GM12878 (cell line): ENCODE results near the gene ATP5PO. TPM values are rescaled to one million over a fixed set of nuclear protein-coding genes. Genes with fewer than 3 reads are reported as not detected.
A peak's percentile ranks its signal among the peaks of the same experiment; 100 is the strongest.

Experiments
- BHLHE40 ChIP-seq, 2 experiments: fragments of 450-650 bp in 1 of 2; IDR thresholded peaks; 2 replicates each; pipeline ENCODE4 v1.6.1; 2011 to 2017; ENCODE audit warnings: low read depth in 2 of 2, borderline replicate concordance in 1 of 2, improper control_type of control experiment in 1 of 2, low read length in 1 of 2, mild to moderate bottlenecking in 1 of 2
- BMI1 ChIP-seq: fragments of 450-650 bp; IDR thresholded peaks from 2 replicates; pipeline ENCODE4 v1.6.1; 2016; ENCODE audit warnings: mild to moderate bottlenecking, moderate library complexity, borderline replicate concordance
- E4F1 ChIP-seq: fragments of 450-650 bp; IDR thresholded peaks from 2 replicates; pipeline ENCODE4 v1.6.1; 2018; ENCODE audit warnings: borderline replicate concordance, mild to moderate bottlenecking; ENCODE audit not compliant: partially characterized antibody
- ELK1 ChIP-seq: IDR thresholded peaks from 2 replicates; pipeline ENCODE4 v1.6.1; 2012; ENCODE audit warnings: low read depth, low read length, improper control_type of control experiment
- ETV6 ChIP-seq, 2 experiments: fragments of 450-650 bp in 1 of 2; IDR thresholded peaks in 1 of 2; conservative IDR thresholded peaks in 1 of 2; 2 replicates each; pipeline ENCODE4 v1.6.1; 2014; ENCODE audit warnings: antibody characterized with exemption in 1 of 2, borderline replicate concordance in 1 of 2, low read depth in 1 of 2, mild to moderate bottlenecking in 1 of 2, moderate library complexity in 1 of 2
- FOXK2 ChIP-seq: fragments of 450-650 bp; IDR thresholded peaks from 2 replicates; pipeline ENCODE4 v1.6.1; 2017; ENCODE audit warnings: mild to moderate bottlenecking, moderate library complexity
- KDM1A ChIP-seq: fragments of 200-600 bp; sonication (generic); IDR thresholded peaks from 2 replicates; pipeline ENCODE4 v1.6.1; 2016; ENCODE audit warnings: borderline replicate concordance
- LARP7 ChIP-seq: fragments of 450-650 bp; IDR thresholded peaks from 2 replicates; pipeline ENCODE4 v1.6.1; 2017; ENCODE audit warnings: mild to moderate bottlenecking
- POU2F2 ChIP-seq: IDR thresholded peaks from 3 replicates; pipeline ENCODE4 v1.6.1; 2011; ENCODE audit warnings: low read depth, mild to moderate bottlenecking, low read length, borderline replicate concordance
- RCOR1 ChIP-seq: conservative IDR thresholded peaks from 2 replicates; pipeline ENCODE4 v1.6.1; 2012; ENCODE audit warnings: low read depth, low read length, improper control_type of control experiment
- RELA ChIP-seq: fragments of 450-650 bp; IDR thresholded peaks from 2 replicates; pipeline ENCODE4 v1.8.0; 2014; ENCODE audit warnings: borderline replicate concordance; ENCODE audit not compliant: partially characterized antibody
- RUNX3 ChIP-seq: IDR thresholded peaks from 2 replicates; pipeline ENCODE4 v1.6.1; 2012; ENCODE audit warnings: low read length, inconsistent platforms
- SMAD5 ChIP-seq: IDR thresholded peaks from 2 replicates; pipeline ENCODE4 v1.6.1; 2016; ENCODE audit warnings: antibody characterized with exemption, low read depth
- SPI1 ChIP-seq: IDR thresholded peaks from 2 replicates; pipeline ENCODE4 v1.6.1; 2011; ENCODE audit warnings: low read depth, mild to moderate bottlenecking, low read length, moderate library complexity, borderline replicate concordance; ENCODE audit not compliant: insufficient read depth
- SUPT20H ChIP-seq: IDR thresholded peaks from 2 replicates; pipeline ENCODE4 v1.6.1; 2011; ENCODE audit warnings: low read depth, mild to moderate bottlenecking, low read length, moderate library complexity, borderline replicate concordance; ENCODE audit not compliant: control insufficient read depth
- TAF1 ChIP-seq: IDR thresholded peaks from 2 replicates; pipeline ENCODE4 v1.6.1; 2011; ENCODE audit warnings: mild to moderate bottlenecking, low read depth, low read length, borderline replicate concordance
- TARDBP ChIP-seq: IDR thresholded peaks from 2 replicates; pipeline ENCODE4 v1.6.1; 2016; ENCODE audit warnings: borderline replicate concordance
- TBL1XR1 ChIP-seq: IDR thresholded peaks from 2 replicates; pipeline ENCODE4 v1.6.1; 2012; ENCODE audit warnings: low read depth, low read length, improper control_type of control experiment
- YBX1 ChIP-seq: fragments of 450-650 bp; IDR thresholded peaks from 2 replicates; pipeline ENCODE4 v1.6.1; 2016; ENCODE audit warnings: antibody characterized with exemption
- ZNF217 ChIP-seq: fragments of 450-650 bp; IDR thresholded peaks from 2 replicates; pipeline ENCODE4 v1.6.1; 2017; ENCODE audit warnings: antibody characterized with exemption, mild to moderate bottlenecking
- polyA plus RNA-seq, 11 experiments: library from polyadenylated mRNA; depleted of rRNA in 4 of 11; unstranded in 6 of 11; stranded (reverse) in 5 of 11; fragments of >200 nt; fragmentation: Nextera tagmentation in 4 of 11; fragmentation: Illumina TruSeq in 1 of 11; extraction: Ambion mirVana in 4 of 11; extraction: Trizol in 1 of 11; gene quantifications; 1 replicate in 1 of 11; 2 replicates in 10 of 11; pipeline versions ENCODE4 v1.2.1 to v1.2.3, GENCODE V29; 2011 to 2016; ENCODE audit warnings: inconsistent platforms in 2 of 11, missing spikeins in 2 of 11, low read depth in 1 of 11
- total RNA-seq, 4 experiments: library from RNA; depleted of rRNA in 3 of 4; stranded (reverse); fragments of >200 nt in 3 of 4; fragmentation: Illumina TruSeq in 1 of 4; extraction: Trizol in 1 of 4; gene quantifications; 2 replicates each; pipeline versions ENCODE4 v1.2.1 to v1.2.3, GENCODE V29; 2013 to 2021
- TF ChIP-seq, protein P1 (sequence below): fragments of 450-650 bp; IDR thresholded peaks from 2 replicates; pipeline ENCODE4 v1.6.1; 2016; ENCODE audit warnings: mild to moderate bottlenecking, moderate library complexity, borderline replicate concordance
- TF ChIP-seq, protein P2 (sequence below): fragments of 450-650 bp; IDR thresholded peaks from 2 replicates; pipeline ENCODE4 v1.6.1; 2017; ENCODE audit warnings: borderline replicate concordance

The ATP5PO gene
- total and polyA plus RNA-seq, 10 of the 15 experiments (the other 5 are each of a cell fraction or from before 2014, with no cell fraction given), result 251 to 1,656 (median 470) TPM

DNA sequence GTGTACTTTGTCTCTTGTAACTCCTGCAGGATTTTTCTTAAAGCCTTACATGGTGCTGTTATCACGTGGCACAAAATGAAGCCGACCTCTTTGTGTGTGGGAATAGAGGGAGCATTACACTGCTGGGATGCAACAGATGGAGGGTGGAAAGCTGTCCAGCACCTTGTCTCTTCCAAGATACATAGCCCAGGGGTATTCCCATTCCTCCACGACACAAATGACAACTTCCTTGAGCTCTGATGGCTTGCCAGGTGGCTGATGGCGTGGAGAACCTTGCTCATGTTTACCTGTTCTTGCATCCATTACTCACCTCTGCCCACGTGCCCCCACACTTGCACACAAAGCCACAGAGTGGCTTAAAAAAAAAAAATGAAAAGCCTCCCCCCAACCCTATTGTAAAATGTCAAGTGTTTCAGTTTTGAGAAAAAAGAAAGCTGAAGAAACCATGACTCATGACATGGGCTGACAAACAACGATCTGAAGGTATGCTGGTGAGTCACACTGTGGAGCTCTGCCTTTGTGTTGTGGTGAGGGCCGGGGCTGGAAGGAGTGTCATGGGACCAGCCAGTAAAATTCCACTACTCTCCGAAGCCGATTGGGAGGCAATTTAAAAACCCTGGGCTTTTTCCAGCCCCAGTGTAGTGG lies 32.0 kb upstream of the ATP5PO start (continued):
- TF ChIP-seq E4F1 (no peak), TARDBP (no peak), YBX1 (no peak), SUPT20H (no peak), RCOR1 (no peak), ETV6 (conservative IDR thresholded peaks at IDR 0.05 in 1 of 2, IDR thresholded peaks at IDR 0.05 in 1 of 2; ENCODE audit: borderline replicate concordance in 1 of 2, low read depth in 1 of 2) (no peak; a peak in 1 of 4 replicates), TBL1XR1 (peak; percentile 86; the same call in 1 of the 2 replicates), BMI1 (no peak), BHLHE40 (IDR thresholded peaks at IDR 0.05; ENCODE audit: borderline replicate concordance in 1 of 2, low read depth in 2 of 2, low read length in 1 of 2) (peak; percentile 79 to 96; a peak in 3 of 4 replicates), RELA (no peak), FOXK2 (peak; percentile 81), ZNF217 (no peak), SPI1 (no peak), RUNX3 (peak; percentile 92), LARP7 (no peak), TAF1 (0 out of 2 replicates have a peak, but pooled peaks have one; percentile 19), POU2F2 (no peak; the same call in 2 of the 3 replicates), SMAD5 (no peak), ELK1 (no peak), KDM1A (no peak)
- TF ChIP-seq, protein P1, sequence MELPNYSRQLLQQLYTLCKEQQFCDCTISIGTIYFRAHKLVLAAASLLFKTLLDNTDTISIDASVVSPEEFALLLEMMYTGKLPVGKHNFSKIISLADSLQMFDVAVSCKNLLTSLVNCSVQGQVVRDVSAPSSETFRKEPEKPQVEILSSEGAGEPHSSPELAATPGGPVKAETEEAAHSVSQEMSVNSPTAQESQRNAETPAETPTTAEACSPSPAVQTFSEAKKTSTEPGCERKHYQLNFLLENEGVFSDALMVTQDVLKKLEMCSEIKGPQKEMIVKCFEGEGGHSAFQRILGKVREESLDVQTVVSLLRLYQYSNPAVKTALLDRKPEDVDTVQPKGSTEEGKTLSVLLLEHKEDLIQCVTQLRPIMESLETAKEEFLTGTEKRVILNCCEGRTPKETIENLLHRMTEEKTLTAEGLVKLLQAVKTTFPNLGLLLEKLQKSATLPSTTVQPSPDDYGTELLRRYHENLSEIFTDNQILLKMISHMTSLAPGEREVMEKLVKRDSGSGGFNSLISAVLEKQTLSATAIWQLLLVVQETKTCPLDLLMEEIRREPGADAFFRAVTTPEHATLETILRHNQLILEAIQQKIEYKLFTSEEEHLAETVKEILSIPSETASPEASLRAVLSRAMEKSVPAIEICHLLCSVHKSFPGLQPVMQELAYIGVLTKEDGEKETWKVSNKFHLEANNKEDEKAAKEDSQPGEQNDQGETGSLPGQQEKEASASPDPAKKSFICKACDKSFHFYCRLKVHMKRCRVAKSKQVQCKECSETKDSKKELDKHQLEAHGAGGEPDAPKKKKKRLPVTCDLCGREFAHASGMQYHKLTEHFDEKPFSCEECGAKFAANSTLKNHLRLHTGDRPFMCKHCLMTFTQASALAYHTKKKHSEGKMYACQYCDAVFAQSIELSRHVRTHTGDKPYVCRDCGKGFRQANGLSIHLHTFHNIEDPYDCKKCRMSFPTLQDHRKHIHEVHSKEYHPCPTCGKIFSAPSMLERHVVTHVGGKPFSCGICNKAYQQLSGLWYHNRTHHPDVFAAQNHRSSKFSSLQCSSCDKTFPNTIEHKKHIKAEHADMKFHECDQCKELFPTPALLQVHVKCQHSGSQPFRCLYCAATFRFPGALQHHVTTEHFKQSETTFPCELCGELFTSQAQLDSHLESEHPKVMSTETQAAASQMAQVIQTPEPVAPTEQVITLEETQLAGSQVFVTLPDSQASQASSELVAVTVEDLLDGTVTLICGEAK, result no peak
- TF ChIP-seq, protein P2, sequence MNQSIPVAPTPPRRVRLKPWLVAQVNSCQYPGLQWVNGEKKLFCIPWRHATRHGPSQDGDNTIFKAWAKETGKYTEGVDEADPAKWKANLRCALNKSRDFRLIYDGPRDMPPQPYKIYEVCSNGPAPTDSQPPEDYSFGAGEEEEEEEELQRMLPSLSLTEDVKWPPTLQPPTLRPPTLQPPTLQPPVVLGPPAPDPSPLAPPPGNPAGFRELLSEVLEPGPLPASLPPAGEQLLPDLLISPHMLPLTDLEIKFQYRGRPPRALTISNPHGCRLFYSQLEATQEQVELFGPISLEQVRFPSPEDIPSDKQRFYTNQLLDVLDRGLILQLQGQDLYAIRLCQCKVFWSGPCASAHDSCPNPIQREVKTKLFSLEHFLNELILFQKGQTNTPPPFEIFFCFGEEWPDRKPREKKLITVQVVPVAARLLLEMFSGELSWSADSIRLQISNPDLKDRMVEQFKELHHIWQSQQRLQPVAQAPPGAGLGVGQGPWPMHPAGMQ, result no peak
